Astrocyte (in vitro differentiated cells and primary cell): ENCODE measurements around the gene FBLN1.

Experiments used
- CTCF ChIP-seq: IDR thresholded peaks from 2 replicates; pipeline ENCODE4 v1.5.1; 2011; ENCODE audit warnings: low read depth, mild to moderate bottlenecking, inconsistent platforms, low read length, moderate library complexity; ENCODE audit not compliant: insufficient read depth
- EZH2 ChIP-seq: IDR thresholded peaks from 2 replicates; pipeline ENCODE4 v1.6.1; 2012; ENCODE audit warnings: mild to moderate bottlenecking, low read length, inconsistent platforms; ENCODE audit not compliant: insufficient read depth

GRCh38 chr22:45485261-45485660 lies 17.4 kb upstream of the FBLN1 start:
- TF ChIP-seq CTCF = no peak
- TF ChIP-seq EZH2 = no peak
